Heart left ventricle (tissue), 16 donors: Measurements from ENCODE around the gene STX16. TPM values are rescaled to one million over a fixed set of nuclear protein-coding genes. Genes with fewer than 3 reads are reported as not detected.

ENCODE experiments used
- ATAC-seq, 4 donors: fragments of 200-7000 bp; cut with Tn5 transposase; one replicate each; pipeline ENCODE4 v1.9.1; 2020 to 2022; ENCODE audit warnings: moderate library complexity in 4 of 4, mild to moderate bottlenecking in 3 of 4, moderate number of reproducible peaks in 1 of 4
- DNase-seq, 5 donors: peaks; one replicate each; pipeline ENCODE4 v3.0.0-alpha.2; 2020
- H3K27ac ChIP-seq, 12 donors: fragments of 200-600 bp; sonication (generic) in 4 of 12; one replicate each; pipeline versions ENCODE4 v1.5.0 to v1.8.0; 2016 to 2022; ENCODE audit warnings: mild to moderate bottlenecking in 2 of 12
- H3K27me3 ChIP-seq, 9 donors: fragments of 200-600 bp; sonication (generic) in 2 of 9; one replicate each; pipeline versions ENCODE4 v1.5.1 to v1.8.0; 2016 to 2022; ENCODE audit warnings: mild to moderate bottlenecking in 3 of 9
- H3K36me3 ChIP-seq, 9 donors: fragments of 200-600 bp; sonication (generic) in 2 of 9; one replicate each; pipeline versions ENCODE4 v1.5.0 to v1.8.0; 2018 to 2022; ENCODE audit warnings: mild to moderate bottlenecking in 2 of 9
- H3K4me1 ChIP-seq, 12 donors: fragments of 200-600 bp; sonication (generic) in 4 of 12; one replicate each; pipeline versions ENCODE4 v1.5.0 to v1.8.0; 2016 to 2022; ENCODE audit warnings: mild to moderate bottlenecking in 3 of 12
- H3K4me3 ChIP-seq, 12 donors: fragments of 200-600 bp; sonication (generic) in 4 of 12; one replicate each; pipeline versions ENCODE4 v1.5.0 to v1.8.0; 2017 to 2022; ENCODE audit warnings: mild to moderate bottlenecking in 9 of 12, moderate library complexity in 4 of 12
- H3K9me3 ChIP-seq, 12 donors: fragments of 200-600 bp; sonication (generic) in 4 of 12; one replicate each; pipeline versions ENCODE4 v1.5.0 to v1.8.0; 2016 to 2022; ENCODE audit warnings: mild to moderate bottlenecking in 1 of 12
- CTCF ChIP-seq, 12 donors: fragments of 200-600 bp; sonication (generic) in 4 of 12; IDR thresholded peaks; one replicate each; pipeline versions ENCODE4 v1.5.0 to v1.8.0; 2018 to 2022; ENCODE audit warnings: antibody characterized with exemption in 12 of 12, mild to moderate bottlenecking in 5 of 12
- POLR2A ChIP-seq, 2 donors: fragments of 450-650 bp; IDR thresholded peaks; one replicate each; pipeline ENCODE4 v1.6.1; 2017; ENCODE audit warnings: antibody characterized with exemption in 2 of 2, mild to moderate bottlenecking in 2 of 2, moderate library complexity in 2 of 2
- whole genome bisulfite sequencing, 4 donors: extraction: QIAGEN DNeasy Blood & Tissue Kit in 2 of 4; methylation state at CpG; one replicate each; pipeline versions ENCODE4 v1.1.5 to v1.1.7; 2013 to 2018; 5-methylcytosine and 5-hydroxymethylcytosine counted together
- intact Hi-C, 10 donors: fragments of 100-400 bp; cut with DNase I; formaldehyde crosslinking; loops; one replicate each; pipeline versions ENCODE4 v1.11.1 to v1.14.2; 2022
- polyA plus RNA-seq, 2 donors: library from polyadenylated mRNA; stranded (reverse); fragments of 200-250 nt; gene quantifications; one replicate each; pipeline ENCODE4 v1.2.3, GENCODE V29; 2013
- total RNA-seq, 9 donors: library from RNA; depleted of rRNA in 2 of 9; stranded (reverse); fragments of >200 nt in 2 of 9; fragmentation: NEBNext Ultra II Directional in 3 of 9; extraction: Animal tissue kit (Norgen Biotek cat#: 25700) in 3 of 9; gene quantifications; one replicate each; pipeline versions ENCODE4 v1.1.0 to v1.2.4, GENCODE V29; 2016 to 2023
- donor health status: ischemic (EF 13 %, LVEDD 7.1; RV severe dilation, severe dysfunction).
- donor health status: healthy with polysubstance abuse.
- donor health status: DM: no; HTN: yes; CAD: no.
- donor health status: DM: no; HTN: no; CAD: no.
- donor health status: ischemic (EF 25% LVEDD 6.9; RV normal size, moderate dysfunction).
- donor health status: ischemic (EF 25% LVEDD 5.7; RV mildly dilated, moderate dysfunction).
- donor health status: healthy.
- donor health status: DM: yes; HTN: yes; CAD: no.
- donor health status: ischemic (EF 35%, LVEDD 5.7; RV mildly dilated, moderate dysfunction).
- donor health status: nonischemic (EF 11% LVEDD 7.7; RV severe dilation, severe dysfunction).
- donor health status: DM: yes; HTN: yes; CAD: no.
- donor health status: PGD.
- donor health status: ischemic (EF 29% LVEDD 5.4; RV normal size, mild dysfunction).
- donor health status: nonischemic (EF 23%, LVEDD 6.1; RV moderate dilation, normal function).

The STX16 gene
- total and polyA plus RNA-seq, 11 donors, result 14.6 to 38.9 (median 25.6) TPM

GRCh38 chr20:58711266-58712051 is 60.4 kb downstream of the STX16 start:
- DNase-seq, result peak in 3 of 5 donors; percentile 15 to 48 (median 16)
- H3K27me3 ChIP-seq, result no peaks in the 10 kb centered on the region
- H3K4me1 ChIP-seq, result no peaks in the 10 kb centered on the region
- 90 to 98% (median 93%) methylated on average over 14 to 21 of the region's 21 CpGs for WGBS, 4 donors
- H3K36me3 ChIP-seq, result peaks cover 0 to 32% (median 5%) of the 10 kb centered on the region in 9 donors
- TF ChIP-seq POLR2A (IDR thresholded peaks at IDR 0.05), result no peak
- TF ChIP-seq CTCF (IDR thresholded peaks at IDR 0.05), result no peak
- H3K27ac ChIP-seq, result no peak overlapping the region
- no peak for ATAC-seq
- H3K9me3 ChIP-seq, result no peaks in the 10 kb centered on the region
- no peak overlapping the region for H3K4me3 ChIP-seq
- intact Hi-C loops, result loop anchor here in 1 of 10 donors (5.0 kb wide), 1 partner anchor 46 kb away; no protein-coding TSS in a partner anchor

GRCh38 chr20:58712151-58712791 is 61.2 kb downstream of the STX16 start:
- no peak for ATAC-seq
- peak in 3 of 5 donors; percentile 9 to 44 (median 15) for DNase-seq
- no peaks in the 10 kb centered on the region for H3K4me1 ChIP-seq
- H3K36me3 ChIP-seq, result peaks cover 0 to 28% (median 3%) of the 10 kb centered on the region in 9 donors
- no peaks in the 10 kb centered on the region for H3K27me3 ChIP-seq
- H3K27ac ChIP-seq, result no peak overlapping the region
- intact Hi-C loops, result loop anchor here in 1 of 10 donors (5.0 kb wide), 1 partner anchor 45 kb away; no protein-coding TSS in a partner anchor
- WGBS, 4 donors, result 78 to 85% (median 81%) methylated on average over 16 to 19 of the region's 19 CpGs
- H3K9me3 ChIP-seq, result no peaks in the 10 kb centered on the region
- TF ChIP-seq CTCF (IDR thresholded peaks at IDR 0.05), result no peak
- no peak overlapping the region for H3K4me3 ChIP-seq

- Histone ChIP-seq H3K9me3 (no peaks in the 10 kb centered on the region), H3K36me3 (peaks cover 0 to 25% (median 3%) of the 10 kb centered on the region in 9 donors), H3K27ac (no peak overlapping the region), H3K4me1 (no peaks in the 10 kb centered on the region), H3K4me3 (no peak overlapping the region), H3K27me3 (no peaks in the 10 kb centered on the region)
- ATAC-seq (no peak), DNase-seq (peak in 2 of 5 donors; percentile 21 to 48)
- intact Hi-C loops, result loop anchor here in 1 of 10 donors (5.0 kb wide), 1 partner anchor 44 kb away; no protein-coding TSS in a partner anchor
- 88 to 95% (median 92%) methylated on average over 16 to 24 of the region's 24 CpGs for WGBS, 4 donors
- no peak for TF ChIP-seq POLR2A (IDR thresholded peaks at IDR 0.05)
- TF ChIP-seq CTCF (IDR thresholded peaks at IDR 0.05), result no peak
Observed at GRCh38 chr20:58712806-58713731, 62.0 kb downstream of the STX16 start.
